ENCODE measurements around the gene NANOS3. TPM values are rescaled to one million over a fixed set of nuclear protein-coding genes. Genes with fewer than 3 reads are reported as not detected.

Gene NANOS3
- total RNA-seq = 1 to 10 TPM; 3.1 to 3.8 TPM

DNA sequence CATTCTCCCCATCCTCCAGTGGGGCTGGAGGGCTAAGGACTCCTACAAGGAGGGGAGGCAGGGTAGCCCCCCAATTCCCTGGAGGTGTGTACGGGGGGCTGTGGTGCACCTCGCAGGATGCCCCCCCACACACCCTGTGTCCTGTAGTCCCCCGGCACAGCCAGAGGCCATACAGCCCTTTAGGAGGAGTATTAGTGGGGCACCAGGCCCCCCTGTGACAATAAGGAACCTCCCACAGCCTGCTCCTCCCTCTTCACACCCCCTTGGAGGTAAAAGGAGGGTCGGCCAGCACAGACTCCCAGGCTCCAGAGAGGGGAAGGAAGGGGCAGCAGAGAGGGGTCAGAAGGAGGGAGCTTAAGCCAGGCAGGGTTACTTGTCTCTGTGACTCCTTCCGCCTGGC is at the start of gene NANOS3:
Gene NANOS3 (plus strand): TSS at position 301 of the 400 bp plus-strand sequence. CDS start 115 bp downstream, outside the sequence.
- Mint-ChIP-seq H3K4me1 (ENCODE audit: low read depth) (peaks cover 32% of the 10 kb centered on the region), H3K27ac (no peak within 1 kb of the TSS), H3K9me3 (no peaks in the 10 kb centered on the region), H3K4me3 (no peak within 1 kb of the TSS), H3K36me3 (ENCODE audit: insufficient read depth in 2 of 2) (no peaks in the 10 kb centered on the region), H3K27me3 (ENCODE audit: low read depth) (no peaks in the 10 kb centered on the region)
- no peak for DNase-seq
- ATAC-seq (replicated peaks in 1 of 2) = no peak

DNA sequence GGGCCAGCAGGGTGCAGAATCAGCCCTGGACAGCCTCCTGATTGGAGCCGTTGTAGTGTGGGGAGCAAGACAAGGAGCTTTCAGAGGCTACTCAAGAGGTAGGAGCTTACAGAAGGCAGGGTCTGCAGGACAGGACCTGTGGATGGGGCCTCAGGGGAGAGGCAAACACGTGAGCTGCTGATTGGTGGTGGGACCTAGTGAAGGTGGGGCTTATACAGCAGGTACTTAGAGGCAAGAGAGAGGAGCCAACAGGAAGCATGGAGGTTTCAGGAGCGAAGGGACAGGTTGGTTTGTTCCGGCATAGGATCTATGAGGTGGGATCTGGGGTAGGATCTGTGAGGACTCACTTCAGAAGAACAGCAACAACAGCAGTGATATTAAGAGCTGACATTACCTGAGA is 49.3 kb upstream of the NANOS3 start:
- no peaks in the 10 kb centered on the region for H3K9me3 Mint-ChIP-seq
- ATAC-seq (replicated peaks in 1 of 2) (no peak), DNase-seq (no peak)
- H3K36me3 Mint-ChIP-seq (ENCODE audit: insufficient read depth in 2 of 2) = peaks cover 1 to 4% of the 10 kb centered on the region in 2 donors
- peaks cover 6% of the 10 kb centered on the region for H3K4me1 Mint-ChIP-seq (ENCODE audit: low read depth)
- H3K27me3 Mint-ChIP-seq (ENCODE audit: low read depth) = no peaks in the 10 kb centered on the region
- no peak overlapping the region for H3K27ac Mint-ChIP-seq
- H3K4me3 Mint-ChIP-seq = no peak overlapping the region

DNA sequence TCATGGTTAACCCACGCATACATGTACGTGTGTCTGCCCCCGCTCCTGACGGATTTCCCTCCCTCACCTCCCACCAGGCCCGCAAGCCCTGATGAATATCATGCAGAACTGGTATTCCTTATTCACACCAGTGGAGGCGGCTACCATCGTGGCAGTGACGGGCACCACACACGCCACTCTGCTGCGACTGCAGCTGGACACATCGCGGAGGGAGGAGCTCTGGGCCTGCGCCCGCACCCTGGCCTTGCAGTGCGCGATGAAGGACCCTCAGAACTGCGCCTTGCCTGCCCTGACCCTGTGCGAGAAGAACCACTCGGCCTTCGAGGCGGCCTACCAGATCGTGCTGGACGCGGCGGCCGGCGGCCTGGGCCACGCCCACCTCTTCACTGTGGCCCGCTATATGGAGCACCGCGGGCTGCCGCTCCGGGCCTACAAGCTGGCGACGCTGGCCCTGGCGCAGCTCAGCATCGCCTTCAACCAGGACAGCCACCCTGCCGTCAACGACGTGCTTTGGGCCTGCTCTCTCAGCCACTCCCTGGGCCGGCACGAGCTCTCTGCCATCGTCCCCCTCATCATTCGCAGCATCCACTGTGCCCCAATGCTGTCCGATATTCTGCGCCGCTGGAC is 46.7 kb upstream of the NANOS3 start:
- Mint-ChIP-seq H3K4me1 (ENCODE audit: low read depth) (peaks cover 30% of the 10 kb centered on the region), H3K36me3 (ENCODE audit: insufficient read depth in 2 of 2) (peaks cover 3 to 10% of the 10 kb centered on the region in 2 donors), H3K27ac (no peak overlapping the region), H3K9me3 (no peaks in the 10 kb centered on the region), H3K4me3 (no peak overlapping the region), H3K27me3 (ENCODE audit: low read depth) (no peaks in the 10 kb centered on the region)
- ATAC-seq (replicated peaks in 1 of 2) = no peak
- no peak for DNase-seq

DNA sequence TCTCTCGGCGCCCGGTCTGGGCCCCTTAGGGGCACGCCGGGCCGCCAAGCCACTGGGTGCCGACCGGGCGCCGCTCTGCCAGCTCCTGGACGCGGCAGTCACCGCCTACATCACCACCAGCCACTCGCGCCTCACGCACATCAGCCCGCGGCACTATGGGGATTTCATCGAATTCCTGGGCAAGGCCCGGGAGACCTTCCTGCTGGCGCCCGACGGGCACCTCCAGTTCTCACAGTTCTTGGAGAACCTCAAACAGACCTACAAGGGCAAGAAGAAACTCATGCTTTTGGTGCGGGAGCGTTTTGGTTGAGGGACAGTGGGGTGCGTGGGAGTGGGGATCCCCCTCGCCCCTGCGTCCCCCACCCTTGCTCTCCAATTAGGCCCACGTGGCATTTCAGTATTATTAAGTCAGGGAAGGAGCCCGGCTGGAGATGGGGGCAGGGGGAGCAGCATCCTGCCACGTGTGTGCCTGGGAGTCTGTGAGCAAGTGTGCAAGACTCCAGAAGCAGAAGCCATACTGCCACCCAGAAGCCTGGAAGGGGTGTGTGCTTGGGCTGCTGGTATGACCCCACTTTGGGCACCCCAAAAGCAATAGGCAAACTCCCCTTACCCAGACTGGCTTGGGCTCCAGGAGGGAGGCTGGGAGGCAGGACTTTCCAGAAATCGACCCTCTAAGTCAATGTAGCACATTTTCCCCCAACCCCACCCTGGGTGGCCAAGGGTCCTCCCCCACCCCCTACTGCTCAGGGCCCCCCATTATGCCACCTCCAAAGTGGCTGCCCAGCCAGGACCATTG is 46.0 kb upstream of the NANOS3 start:
- no peak overlapping the region for H3K27ac Mint-ChIP-seq
- H3K36me3 Mint-ChIP-seq (ENCODE audit: insufficient read depth in 2 of 2) = peaks cover 3 to 8% of the 10 kb centered on the region in 2 donors
- DNase-seq (no peak), ATAC-seq (replicated peaks in 1 of 2) (no peak)
- no peak overlapping the region for H3K4me3 Mint-ChIP-seq
- H3K27me3 Mint-ChIP-seq (ENCODE audit: low read depth) = no peaks in the 10 kb centered on the region
- peaks cover 30% of the 10 kb centered on the region for H3K4me1 Mint-ChIP-seq (ENCODE audit: low read depth)
- no peaks in the 10 kb centered on the region for H3K9me3 Mint-ChIP-seq

DNA sequence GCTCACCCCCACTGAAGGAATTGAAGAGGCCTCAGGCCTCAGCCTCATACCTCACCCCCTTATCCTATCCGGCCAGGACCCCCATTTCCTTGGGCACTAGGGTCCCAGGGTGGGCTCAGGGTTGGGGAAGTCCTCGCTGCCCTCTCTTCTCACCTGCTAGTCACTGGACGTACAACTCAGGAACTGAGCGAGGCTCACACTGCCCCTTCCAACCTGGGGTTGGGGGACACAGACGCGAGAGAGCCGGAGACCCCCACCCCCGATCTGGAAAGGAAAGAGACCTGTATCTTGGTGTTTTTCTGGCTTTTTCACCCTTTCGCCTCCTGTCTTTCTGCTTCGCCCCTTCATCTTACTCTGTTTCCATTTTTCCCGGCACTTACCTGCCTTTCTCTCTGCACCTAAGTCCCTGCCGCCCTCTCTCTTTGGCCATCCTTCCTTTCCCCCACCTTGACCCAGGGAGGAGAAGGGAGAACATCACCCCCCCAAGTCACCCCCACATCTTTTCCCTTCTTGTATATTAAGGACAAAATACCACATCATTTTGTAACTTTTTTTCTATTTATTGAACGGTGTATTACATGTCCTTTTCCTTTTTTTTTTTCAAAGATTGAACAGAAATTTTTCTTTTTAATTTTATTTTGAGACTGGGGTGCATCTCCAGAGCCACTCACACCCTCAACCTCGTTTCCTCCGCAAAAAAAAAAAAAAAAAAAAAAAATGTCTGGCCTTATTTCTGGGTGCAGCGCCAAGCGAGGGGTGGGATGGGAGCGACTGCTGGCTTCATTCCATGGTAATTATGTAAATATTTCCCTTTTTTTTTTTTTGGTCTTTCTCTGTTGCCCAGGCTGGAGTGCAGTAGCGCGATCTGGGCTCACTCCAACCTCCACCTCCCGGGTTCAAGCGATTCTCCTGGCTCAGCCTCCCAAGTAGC is 45.1 kb upstream of the NANOS3 start:
- DNase-seq (no peak), ATAC-seq (replicated peaks in 1 of 2) (no peak)
- H3K27ac Mint-ChIP-seq = peak overlapping the region; percentile 50
- peaks cover 1 to 9% of the 10 kb centered on the region in 2 donors for H3K36me3 Mint-ChIP-seq (ENCODE audit: insufficient read depth in 2 of 2)
- H3K4me3 Mint-ChIP-seq = no peak overlapping the region
- peaks cover 30% of the 10 kb centered on the region for H3K4me1 Mint-ChIP-seq (ENCODE audit: low read depth)
- no peaks in the 10 kb centered on the region for H3K9me3 Mint-ChIP-seq
- no peaks in the 10 kb centered on the region for H3K27me3 Mint-ChIP-seq (ENCODE audit: low read depth)

DNA sequence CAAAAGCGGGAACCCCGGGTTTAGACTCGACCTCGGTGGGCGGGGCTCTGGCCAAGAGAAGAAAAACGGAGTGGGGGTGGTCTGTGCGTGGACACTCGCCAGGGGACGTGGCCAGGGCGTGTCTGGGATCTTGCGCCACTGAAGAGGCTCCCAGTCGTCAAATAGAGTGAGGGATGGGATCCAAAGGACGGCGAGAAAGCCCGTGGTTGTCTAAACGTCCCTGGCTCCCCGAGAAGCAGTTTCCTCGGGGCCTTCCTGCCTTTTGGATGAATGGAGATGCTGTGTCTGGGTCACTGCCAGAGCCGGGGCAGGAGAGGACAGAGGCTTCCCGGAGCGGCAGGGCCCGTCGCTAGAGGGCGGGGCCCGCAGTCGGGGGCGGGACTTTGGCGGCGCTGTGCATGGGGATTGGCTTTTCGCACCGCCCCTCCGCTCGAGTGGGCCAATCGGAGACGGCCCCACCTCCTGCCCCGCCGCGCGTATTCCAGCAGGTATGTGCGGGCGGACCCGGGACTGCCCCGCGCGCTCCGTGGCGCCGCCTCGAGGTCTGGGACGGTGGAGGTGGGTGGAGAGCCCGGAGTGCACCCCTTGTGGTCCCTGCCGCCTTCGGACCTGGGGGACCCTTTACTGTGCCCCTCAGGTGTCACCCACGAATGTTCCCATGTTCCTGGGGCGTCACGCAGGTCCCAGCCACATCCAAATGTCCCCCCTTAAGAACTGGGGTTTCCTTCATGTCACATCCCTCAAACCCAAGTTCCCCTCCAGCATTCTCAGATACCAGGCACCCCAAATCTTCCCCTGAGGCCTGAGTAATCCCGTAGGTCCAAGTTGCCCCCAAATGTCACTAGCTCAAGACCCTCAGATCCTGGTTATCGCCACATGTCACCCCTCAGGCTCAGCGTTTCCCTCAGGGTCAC is 43.3 kb upstream of the NANOS3 start:
- Mint-ChIP-seq H3K9me3 (no peaks in the 10 kb centered on the region), H3K4me1 (ENCODE audit: low read depth) (peaks cover 47% of the 10 kb centered on the region), H3K36me3 (ENCODE audit: insufficient read depth in 2 of 2) (peaks cover 1 to 11% of the 10 kb centered on the region in 2 donors), H3K27ac (peak overlapping the region; percentile 74), H3K4me3 (peak overlapping the region; percentile 59 to 85), H3K27me3 (ENCODE audit: low read depth) (no peaks in the 10 kb centered on the region)
- ATAC-seq (replicated peaks in 1 of 2) = peak; percentile 87
- peak; percentile 96 for DNase-seq

DNA sequence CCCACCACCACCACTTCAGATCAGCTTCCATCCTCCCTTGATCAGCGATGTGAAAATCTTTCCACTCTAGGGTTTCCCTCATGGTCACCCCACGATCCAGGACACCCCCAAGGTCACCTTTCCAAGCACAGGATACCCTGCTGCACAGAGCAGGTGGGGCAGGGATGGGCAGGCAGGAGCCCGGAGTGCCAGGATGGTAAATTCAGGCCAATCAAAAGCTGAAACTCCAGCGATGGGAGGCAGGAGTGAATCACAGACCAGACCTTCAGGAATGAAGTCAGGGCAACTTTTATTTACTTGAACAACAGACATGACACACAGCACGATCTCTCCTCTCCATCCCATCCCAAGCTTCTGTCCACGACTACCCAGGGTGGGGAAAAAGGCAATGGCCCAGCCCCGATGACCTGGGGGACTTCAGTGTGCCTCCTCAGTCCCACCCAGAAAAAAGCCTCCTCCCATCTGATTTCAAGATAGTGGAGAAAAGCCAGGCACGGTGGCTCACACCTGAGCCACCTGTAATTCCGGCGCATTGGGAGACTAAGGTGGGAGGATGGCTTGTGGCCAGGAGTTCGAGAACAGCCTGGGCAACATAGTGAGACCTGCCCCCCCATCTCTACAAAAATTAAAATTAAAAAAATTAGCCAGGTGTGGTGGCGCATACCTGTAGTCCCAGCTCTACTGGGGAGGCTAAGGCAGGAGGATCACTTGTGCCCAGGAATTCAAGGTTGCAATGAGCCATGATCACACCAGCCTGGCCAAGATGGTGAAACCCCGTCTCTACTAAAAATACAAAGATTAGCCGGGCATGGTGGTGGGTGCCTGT is 42.5 kb upstream of the NANOS3 start:
- ATAC-seq (replicated peaks in 1 of 2) (no peak), DNase-seq (no peak)
- no peaks in the 10 kb centered on the region for H3K27me3 Mint-ChIP-seq (ENCODE audit: low read depth)
- H3K9me3 Mint-ChIP-seq = no peaks in the 10 kb centered on the region
- peak overlapping the region; percentile 74 for H3K27ac Mint-ChIP-seq
- H3K36me3 Mint-ChIP-seq (ENCODE audit: insufficient read depth in 2 of 2) = peaks cover 1 to 11% of the 10 kb centered on the region in 2 donors
- H3K4me1 Mint-ChIP-seq (ENCODE audit: low read depth) = peaks cover 53% of the 10 kb centered on the region
- peak overlapping the region; percentile 59 to 85 for H3K4me3 Mint-ChIP-seq

DNA sequence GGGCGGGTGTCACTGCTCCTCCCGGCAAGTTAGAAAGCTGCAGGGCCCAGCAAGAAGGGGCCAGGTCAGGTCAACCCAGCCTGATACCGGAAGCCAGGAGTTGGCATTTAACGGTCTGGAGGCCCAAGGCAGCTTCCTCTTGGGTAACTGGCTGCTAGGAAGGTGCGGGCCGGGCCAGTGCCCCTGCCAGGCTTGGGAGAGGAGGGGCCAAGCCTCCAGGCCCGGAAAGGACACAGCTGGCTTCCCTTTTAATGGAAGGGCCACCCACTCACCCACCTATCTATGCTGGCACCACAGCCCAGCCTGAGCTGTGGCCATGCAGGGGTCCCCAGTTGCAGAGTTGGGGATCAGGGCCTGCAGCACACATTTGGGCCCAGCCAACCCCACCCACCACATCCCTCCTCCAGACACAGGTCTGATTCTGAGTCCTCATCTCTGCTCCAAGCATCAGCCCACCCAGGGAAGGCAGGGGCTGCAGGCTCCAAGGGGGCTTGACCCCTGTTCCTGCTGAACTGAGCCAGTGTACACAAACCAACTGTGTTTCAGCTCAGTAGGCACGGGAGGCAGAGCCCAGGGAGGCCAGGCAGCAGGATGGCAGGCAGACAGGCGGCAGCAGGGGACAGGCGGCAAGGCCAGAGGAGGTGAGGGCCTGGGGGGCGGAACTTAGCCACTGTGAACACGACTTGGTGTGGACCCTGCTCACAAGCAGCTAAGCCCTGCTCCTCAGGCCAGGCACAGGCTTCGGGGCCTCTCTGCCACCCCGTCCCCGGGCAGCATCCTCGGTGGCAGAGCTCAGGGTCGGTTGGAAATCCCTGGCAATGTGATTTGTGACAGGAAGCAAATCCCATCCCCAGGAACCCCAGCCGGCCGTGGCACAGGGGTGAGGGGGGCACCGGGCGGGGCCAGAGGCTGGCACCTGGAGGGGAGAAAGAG is 40.9 kb upstream of the NANOS3 start:
- Mint-ChIP-seq H3K27ac (peak overlapping the region; percentile 75), H3K36me3 (ENCODE audit: insufficient read depth in 2 of 2) (peaks cover 5 to 17% of the 10 kb centered on the region in 2 donors), H3K4me1 (ENCODE audit: low read depth) (peaks cover 65% of the 10 kb centered on the region), H3K9me3 (no peaks in the 10 kb centered on the region), H3K27me3 (ENCODE audit: low read depth) (no peaks in the 10 kb centered on the region), H3K4me3 (peak overlapping the region; percentile 83 to 96)
- ATAC-seq (replicated peaks in 1 of 2) (no peak), DNase-seq (peak in 1 of 2 donors; percentile 15)

DNA sequence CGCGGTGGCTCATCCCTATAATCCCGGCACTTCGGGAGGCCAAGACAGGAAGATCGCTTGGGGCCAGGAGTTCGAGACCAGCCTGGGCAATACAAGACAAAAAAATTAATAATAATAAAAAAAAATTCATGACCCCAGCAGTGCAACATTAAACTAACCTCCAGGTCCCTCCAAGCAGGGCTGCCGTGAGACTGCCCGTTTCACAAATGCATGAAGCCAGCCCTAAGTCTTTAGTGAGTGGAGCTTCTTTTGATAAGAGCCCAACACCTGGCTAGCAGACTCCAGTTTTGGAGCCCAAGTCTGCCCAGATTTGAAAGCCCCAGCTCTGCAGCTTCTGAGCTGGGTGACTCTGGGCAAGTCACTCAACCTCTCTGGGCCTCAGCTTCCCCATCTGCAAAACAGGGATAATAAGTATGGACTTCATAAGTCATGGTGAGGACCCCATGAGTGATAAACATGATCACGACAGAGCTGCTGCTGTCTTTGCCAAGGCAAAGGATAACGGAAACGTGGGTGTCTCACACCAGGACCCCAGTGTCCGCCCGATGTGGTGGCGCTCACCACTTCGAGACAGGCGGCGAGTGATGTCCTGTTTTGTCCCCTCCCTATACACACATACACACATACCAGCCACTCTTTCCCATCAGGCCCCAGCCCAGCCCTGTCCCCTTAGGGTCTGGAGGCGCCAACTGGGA is 38.4 kb upstream of the NANOS3 start:
- H3K27me3 Mint-ChIP-seq (ENCODE audit: low read depth) = no peaks in the 10 kb centered on the region
- H3K4me3 Mint-ChIP-seq = peak overlapping the region; percentile 91 to 96
- H3K27ac Mint-ChIP-seq = peak overlapping the region; percentile 94
- DNase-seq = no peak
- H3K9me3 Mint-ChIP-seq = no peaks in the 10 kb centered on the region
- ATAC-seq (replicated peaks in 1 of 2) = no peak
- peaks cover 65% of the 10 kb centered on the region for H3K4me1 Mint-ChIP-seq (ENCODE audit: low read depth)
- peaks cover 9 to 16% of the 10 kb centered on the region in 2 donors for H3K36me3 Mint-ChIP-seq (ENCODE audit: insufficient read depth in 2 of 2)

DNA sequence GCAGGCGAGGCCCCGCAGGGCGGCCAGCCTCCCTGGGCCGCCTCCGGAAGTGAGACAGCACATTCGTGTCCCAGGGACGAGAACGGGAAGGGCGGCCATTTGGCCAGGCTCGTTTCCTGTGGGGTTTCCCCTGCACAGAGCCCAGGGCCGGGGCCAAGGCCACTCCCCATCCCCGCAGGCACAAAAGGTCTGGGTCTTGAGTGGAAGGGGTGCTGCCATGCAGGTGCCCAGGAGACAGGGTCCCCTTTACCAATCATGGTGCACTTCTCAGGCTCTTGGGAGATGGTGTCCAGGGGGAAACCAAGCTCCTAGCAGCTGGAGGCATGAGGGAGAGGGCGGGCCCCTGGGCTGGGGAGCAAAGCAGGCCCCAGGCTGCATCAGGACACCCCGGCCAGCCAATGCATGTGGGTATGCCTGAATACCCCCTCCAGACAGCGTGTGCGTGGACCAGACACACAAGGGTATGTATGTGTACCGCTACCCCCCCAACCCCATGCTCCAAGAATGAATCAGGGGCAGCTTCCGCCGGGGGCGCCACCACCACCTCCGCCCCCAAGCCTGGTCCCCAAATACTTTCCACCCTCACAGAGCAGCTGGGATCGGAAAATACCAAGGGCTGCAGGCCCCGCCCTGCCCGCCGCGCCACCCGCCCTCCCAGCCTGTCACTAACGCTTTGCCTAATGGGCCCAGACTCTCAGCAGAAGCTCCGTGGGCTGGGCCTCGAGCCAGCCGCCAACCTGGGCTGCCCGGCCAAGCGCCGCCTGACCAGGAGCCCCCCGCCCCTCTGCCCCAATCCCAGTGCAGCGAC is 37.6 kb upstream of the NANOS3 start:
- peaks cover 65% of the 10 kb centered on the region for H3K4me1 Mint-ChIP-seq (ENCODE audit: low read depth)
- DNase-seq (peak; percentile 88 to 90), ATAC-seq (replicated peaks in 1 of 2) (peak; percentile 60 to 67)
- H3K4me3 Mint-ChIP-seq = peak overlapping the region; percentile 91 to 96
- peak overlapping the region; percentile 90 for H3K27ac Mint-ChIP-seq
- H3K36me3 Mint-ChIP-seq (ENCODE audit: insufficient read depth in 2 of 2) = peaks cover 7 to 12% of the 10 kb centered on the region in 2 donors
- no peaks in the 10 kb centered on the region for H3K9me3 Mint-ChIP-seq
- no peaks in the 10 kb centered on the region for H3K27me3 Mint-ChIP-seq (ENCODE audit: low read depth)

All from activated T-cell treated with anti-CD3 and anti-CD28 coated beads, Interleukin-2, amount 50 U/mL, for 72 hours (primary cell).